Progenitor cell of endocrine pancreas (in vitro differentiated cells): ENCODE data around the gene STAT4. TPM values are rescaled to one million over a fixed set of nuclear protein-coding genes. Genes with fewer than 3 reads are reported as not detected.

ENCODE experiments used
- DNase-seq: peaks from one replicate; pipeline ENCODE4 v3.0.0; 2021; ENCODE audit warnings: low spot score; ENCODE audit not compliant: unreplicated experiment
- H3K27ac Mint-ChIP-seq: 2 replicates; pipeline ENCODE4 v1.8.0; 2021; ENCODE audit warnings: mild to moderate bottlenecking, moderate library complexity, mixed read lengths
- H3K27me3 Mint-ChIP-seq: 2 replicates; pipeline ENCODE4 v1.8.0; 2021; ENCODE audit warnings: mixed read lengths
- H3K36me3 Mint-ChIP-seq: 2 replicates; pipeline ENCODE4 v1.8.0; 2022; ENCODE audit warnings: mixed read lengths; ENCODE audit not compliant: insufficient read depth
- H3K4me1 Mint-ChIP-seq: 2 replicates; pipeline ENCODE4 v1.8.0; 2021; ENCODE audit warnings: low read depth, mixed read lengths
- H3K4me3 Mint-ChIP-seq: 2 replicates; pipeline ENCODE4 v1.8.0; 2021; ENCODE audit warnings: low read depth, mild to moderate bottlenecking, moderate library complexity, mixed read lengths
- H3K9me3 Mint-ChIP-seq: 2 replicates; pipeline ENCODE4 v1.8.0; 2021; ENCODE audit warnings: low read depth, mixed read lengths
- CTCF ChIP-seq: fragments of 200-600 bp; sonication (generic); IDR thresholded peaks from one replicate; pipeline ENCODE4 v1.5.0; 2021; ENCODE audit warnings: antibody characterized with exemption, mild to moderate bottlenecking; ENCODE audit not compliant: unreplicated experiment
- total RNA-seq: library from RNA; stranded (reverse); gene quantifications from 2 replicates; pipeline ENCODE4 v1.2.1, GENCODE V29; 2021

Gene STAT4
- total RNA-seq, 1 donor from 2014 or later = 18.8 TPM

GRCh38 chr2:191148281-191148680 is 2.5 kb downstream of the STAT4 start:
- Mint-ChIP-seq H3K36me3 (peaks cover 12% of the 10 kb centered on the region), H3K4me3 (no peak overlapping the region), H3K27me3 (peaks cover 17% of the 10 kb centered on the region), H3K27ac (no peak overlapping the region), H3K4me1 (peaks cover 26% of the 10 kb centered on the region), H3K9me3 (no peaks in the 10 kb centered on the region)
- TF ChIP-seq CTCF = no peak
- no peak for DNase-seq

GRCh38 chr2:191145769-191146471 is 4.9 kb downstream of the STAT4 start:
- peaks cover 17% of the 10 kb centered on the region for H3K27me3 Mint-ChIP-seq
- no peak overlapping the region for H3K27ac Mint-ChIP-seq
- TF ChIP-seq CTCF = no peak
- H3K36me3 Mint-ChIP-seq = peaks cover 14% of the 10 kb centered on the region
- no peak overlapping the region for H3K4me3 Mint-ChIP-seq
- DNase-seq = no peak
- peaks cover 22% of the 10 kb centered on the region for H3K4me1 Mint-ChIP-seq
- no peaks in the 10 kb centered on the region for H3K9me3 Mint-ChIP-seq

GRCh38 chr2:191144217-191144616 is 6.6 kb downstream of the STAT4 start:
- Mint-ChIP-seq H3K4me1 (peaks cover 20% of the 10 kb centered on the region), H3K27ac (no peak overlapping the region), H3K4me3 (no peak overlapping the region), H3K27me3 (peaks cover 11% of the 10 kb centered on the region), H3K9me3 (peaks cover 17% of the 10 kb centered on the region), H3K36me3 (peaks cover 27% of the 10 kb centered on the region)
- TF ChIP-seq CTCF = no peak
- no peak for DNase-seq

- Mint-ChIP-seq H3K4me1 (peaks cover 19% of the 10 kb centered on the region), H3K27me3 (peaks cover 8% of the 10 kb centered on the region), H3K4me3 (no peak overlapping the region), H3K27ac (no peak overlapping the region), H3K9me3 (peaks cover 21% of the 10 kb centered on the region), H3K36me3 (peaks cover 29% of the 10 kb centered on the region)
- no peak for TF ChIP-seq CTCF
- no peak for DNase-seq
Measured at GRCh38 chr2:191143791-191144190, 7.0 kb downstream of the STAT4 start.

- TF ChIP-seq CTCF = no peak
- Mint-ChIP-seq H3K27me3 (peaks cover 5% of the 10 kb centered on the region), H3K4me1 (peaks cover 17% of the 10 kb centered on the region), H3K9me3 (peaks cover 3% of the 10 kb centered on the region), H3K36me3 (peaks cover 4% of the 10 kb centered on the region), H3K27ac (no peak overlapping the region), H3K4me3 (no peak overlapping the region)
- no peak for DNase-seq
Measured at GRCh38 chr2:191128911-191129304, 21.9 kb downstream of the STAT4 start.
